PC-9 (cell line): ENCODE data around the gene LRP1B.

Experiments
- EZH2 ChIP-seq: fragments of 200-600 bp; sonication (generic); IDR thresholded peaks from 2 replicates; pipeline ENCODE4 v1.8.0; 2017; ENCODE audit warnings: antibody characterized with exemption, low read depth
- TF ChIP-seq, protein P1 (sequence below): fragments of 200-600 bp; sonication (generic); conservative IDR thresholded peaks from 2 replicates; pipeline ENCODE4 v1.6.1; 2017; ENCODE audit warnings: mixed run types, antibody characterized with exemption, mild to moderate bottlenecking, moderate library complexity

DNA sequence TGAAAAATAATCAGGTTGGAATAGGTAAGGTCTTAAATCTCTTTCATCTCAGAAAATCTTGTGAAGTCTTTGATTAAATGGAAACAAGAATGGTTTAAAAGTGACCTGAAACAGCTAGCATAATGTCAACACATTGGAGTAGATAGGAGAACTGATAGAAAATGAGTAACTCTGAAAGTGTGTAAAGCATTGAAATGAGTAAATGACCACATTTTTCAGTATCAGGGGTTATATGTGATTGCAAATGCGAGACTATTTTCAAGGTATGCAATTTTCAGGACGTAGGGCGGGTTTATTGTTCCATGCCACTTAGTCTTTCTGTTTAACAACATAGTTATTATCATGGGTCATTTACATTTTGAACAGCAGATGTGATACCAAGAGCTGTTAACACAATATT is 1383.2 kb downstream of the LRP1B start:
- TF ChIP-seq, protein P1, sequence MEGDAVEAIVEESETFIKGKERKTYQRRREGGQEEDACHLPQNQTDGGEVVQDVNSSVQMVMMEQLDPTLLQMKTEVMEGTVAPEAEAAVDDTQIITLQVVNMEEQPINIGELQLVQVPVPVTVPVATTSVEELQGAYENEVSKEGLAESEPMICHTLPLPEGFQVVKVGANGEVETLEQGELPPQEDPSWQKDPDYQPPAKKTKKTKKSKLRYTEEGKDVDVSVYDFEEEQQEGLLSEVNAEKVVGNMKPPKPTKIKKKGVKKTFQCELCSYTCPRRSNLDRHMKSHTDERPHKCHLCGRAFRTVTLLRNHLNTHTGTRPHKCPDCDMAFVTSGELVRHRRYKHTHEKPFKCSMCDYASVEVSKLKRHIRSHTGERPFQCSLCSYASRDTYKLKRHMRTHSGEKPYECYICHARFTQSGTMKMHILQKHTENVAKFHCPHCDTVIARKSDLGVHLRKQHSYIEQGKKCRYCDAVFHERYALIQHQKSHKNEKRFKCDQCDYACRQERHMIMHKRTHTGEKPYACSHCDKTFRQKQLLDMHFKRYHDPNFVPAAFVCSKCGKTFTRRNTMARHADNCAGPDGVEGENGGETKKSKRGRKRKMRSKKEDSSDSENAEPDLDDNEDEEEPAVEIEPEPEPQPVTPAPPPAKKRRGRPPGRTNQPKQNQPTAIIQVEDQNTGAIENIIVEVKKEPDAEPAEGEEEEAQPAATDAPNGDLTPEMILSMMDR, result no peak
- TF ChIP-seq EZH2, result no peak
